HG02642 (cell line): Measurements from ENCODE around the gene CXCR5.

Source experiments
- ATAC-seq: cut with Tn5 transposase; IDR thresholded peaks from one replicate; pipeline ENCODE4 v1.9.1; 2021; ENCODE audit warnings: mild to moderate bottlenecking; ENCODE audit not compliant: unreplicated experiment, poor library complexity

CXCR5 gene

DNA sequence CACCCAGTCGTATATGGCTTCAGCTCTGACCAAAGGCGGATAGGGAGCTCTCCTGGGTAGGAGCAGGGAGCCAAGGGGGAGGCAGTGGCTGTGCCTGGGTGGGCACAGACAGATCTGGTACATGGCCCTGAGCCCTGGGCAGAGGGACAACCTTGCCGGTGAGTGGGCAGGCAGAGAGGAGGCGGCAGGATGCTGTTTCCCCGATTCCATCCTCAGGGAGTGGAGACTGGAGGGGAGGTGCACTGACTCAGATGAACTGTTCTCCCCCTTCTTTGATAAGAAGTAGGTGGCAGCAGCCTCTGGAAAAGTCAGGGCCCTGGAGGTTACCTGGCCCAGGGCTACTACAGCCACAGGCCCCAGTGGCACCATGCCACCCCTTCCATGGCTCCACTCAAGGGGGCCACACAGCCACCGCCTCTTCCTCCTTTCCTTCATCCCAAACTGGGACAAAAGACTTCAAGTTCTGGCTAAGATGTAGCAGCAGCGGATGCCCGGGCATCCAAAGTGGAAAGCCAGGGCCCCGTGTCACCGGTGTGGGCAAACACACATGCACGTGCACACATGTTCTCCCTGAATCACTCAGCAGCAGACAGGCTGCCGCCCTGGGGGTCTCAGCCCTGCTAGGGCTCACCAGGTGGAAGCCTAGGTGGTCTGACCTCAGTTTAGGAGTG lies 13.4 kb downstream of the CXCR5 start:
- no peak for ATAC-seq

DNA sequence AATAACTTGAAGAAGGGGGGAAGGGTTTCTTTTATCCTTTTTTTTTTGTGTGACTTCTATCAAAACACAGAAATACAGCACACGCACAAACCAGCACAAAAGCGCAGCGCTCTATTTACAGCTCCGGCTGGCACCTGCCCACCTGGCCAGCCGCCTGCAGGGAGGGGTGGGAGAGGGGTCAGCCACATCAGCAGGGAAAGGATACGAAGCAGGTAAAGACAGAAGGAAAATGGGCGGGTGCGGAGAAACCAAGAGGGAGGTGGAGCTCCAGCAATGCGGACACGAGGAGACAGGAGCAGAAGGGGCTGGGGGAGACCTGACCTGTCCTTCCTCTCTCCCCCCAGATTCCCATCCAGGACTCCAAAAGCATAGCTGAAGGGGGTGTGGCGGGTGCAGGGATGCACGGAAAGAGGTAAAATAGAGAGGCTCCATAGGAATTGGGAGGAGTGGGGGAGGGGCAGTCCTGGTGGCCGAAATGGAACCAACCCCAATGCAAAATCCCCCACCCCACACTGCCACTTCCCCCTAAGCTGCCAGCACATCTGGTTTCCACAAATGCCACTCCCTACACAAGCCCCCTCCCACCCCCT lies 14.1 kb downstream of the CXCR5 start:
- ATAC-seq: no peak

DNA sequence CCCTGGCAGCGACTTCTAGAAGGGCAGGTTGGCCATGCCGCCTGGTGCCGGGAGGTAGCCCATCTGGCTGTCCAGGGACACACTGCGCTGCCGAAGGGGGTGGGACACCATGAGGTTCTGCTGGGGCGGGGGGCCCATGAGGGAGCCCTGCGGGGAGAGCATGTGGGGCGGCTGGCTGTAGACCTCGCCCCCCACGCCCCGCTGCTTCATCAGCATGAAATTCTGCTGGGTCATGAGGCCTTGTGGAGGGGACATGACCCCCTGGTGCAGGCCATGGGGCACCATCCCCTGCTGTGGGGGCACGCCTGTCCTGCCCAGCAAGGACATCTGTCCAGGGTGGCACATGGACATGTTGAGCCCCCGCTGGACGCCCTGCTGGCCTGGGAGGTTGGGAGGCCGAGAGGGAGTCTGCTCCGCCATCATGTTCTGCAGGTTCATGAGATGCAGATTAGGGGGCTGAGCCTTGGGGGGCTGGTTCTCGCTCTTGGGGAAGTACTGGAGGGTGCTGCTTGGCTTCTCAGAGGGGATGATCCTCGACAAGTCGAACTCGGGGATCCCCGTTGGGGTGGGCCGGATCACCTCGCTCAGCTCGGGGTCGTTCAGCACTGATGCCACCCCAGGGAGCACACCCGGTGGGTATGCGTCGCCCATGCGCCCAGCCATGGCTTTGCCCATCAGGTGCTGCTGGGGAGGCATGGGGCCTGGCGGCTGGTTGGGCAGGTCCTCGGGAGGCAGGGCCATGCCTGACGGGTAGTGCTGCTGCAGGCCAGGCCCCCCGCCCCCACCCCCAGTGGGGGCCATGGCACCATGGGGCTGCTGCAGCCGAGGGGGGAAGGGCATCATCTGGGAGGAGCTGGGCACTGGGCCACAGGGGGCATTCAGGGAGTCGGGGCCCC lies 15.0 kb downstream of the CXCR5 start:
- ATAC-seq: no peak

DNA sequence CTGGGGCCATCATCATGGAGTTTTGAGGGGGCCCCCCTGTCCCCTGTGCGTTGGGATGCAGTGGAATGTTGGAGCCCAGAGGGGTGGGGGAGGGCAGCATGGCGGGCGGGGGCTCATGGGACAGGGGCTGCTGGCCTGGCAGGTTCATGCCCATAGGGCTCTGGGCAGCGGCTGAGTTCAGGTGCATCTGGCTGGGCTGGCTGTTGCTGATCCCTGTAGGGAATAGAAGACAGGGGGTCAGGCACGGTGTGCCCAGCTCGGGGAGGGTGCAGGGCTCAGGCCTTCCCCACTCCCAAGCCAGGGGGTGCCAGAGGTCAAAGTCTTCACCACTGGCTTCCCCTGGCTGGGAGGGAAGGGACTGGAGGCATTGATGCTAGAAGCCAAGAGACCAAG lies 15.6 kb downstream of the CXCR5 start:
- no peak for ATAC-seq

DNA sequence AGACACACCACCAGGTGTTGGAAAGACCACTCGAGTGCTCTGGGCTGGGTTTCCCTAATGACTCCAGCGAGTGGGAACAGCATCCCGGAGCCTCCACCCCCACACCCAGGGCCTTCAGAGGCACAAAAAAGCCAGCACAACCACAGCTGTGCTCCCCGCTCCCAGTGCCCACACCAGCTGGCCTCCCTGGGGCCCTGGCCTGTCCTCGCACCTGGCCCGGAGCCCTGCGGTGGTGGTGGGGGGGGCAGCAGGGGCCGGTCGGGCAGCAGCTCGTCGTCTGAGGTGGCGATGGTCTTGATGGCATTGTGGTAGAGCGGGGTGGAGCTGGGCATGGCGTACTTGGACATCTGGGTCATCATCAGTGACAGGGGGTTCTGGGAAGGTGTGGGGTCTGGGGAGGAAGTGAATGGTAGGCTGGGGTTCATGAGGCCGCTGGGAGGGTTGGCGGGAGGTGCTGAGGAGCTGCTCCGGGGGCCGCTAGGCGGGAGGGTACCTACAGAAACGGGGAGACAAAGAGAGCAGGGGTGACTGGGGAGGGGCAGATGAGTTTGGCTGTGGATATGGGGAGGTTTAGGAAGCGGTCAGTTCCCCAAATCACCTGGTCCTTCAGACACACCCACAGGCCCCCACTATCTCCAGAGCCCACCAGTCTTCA lies 16.1 kb downstream of the CXCR5 start:
- ATAC-seq: no peak

DNA sequence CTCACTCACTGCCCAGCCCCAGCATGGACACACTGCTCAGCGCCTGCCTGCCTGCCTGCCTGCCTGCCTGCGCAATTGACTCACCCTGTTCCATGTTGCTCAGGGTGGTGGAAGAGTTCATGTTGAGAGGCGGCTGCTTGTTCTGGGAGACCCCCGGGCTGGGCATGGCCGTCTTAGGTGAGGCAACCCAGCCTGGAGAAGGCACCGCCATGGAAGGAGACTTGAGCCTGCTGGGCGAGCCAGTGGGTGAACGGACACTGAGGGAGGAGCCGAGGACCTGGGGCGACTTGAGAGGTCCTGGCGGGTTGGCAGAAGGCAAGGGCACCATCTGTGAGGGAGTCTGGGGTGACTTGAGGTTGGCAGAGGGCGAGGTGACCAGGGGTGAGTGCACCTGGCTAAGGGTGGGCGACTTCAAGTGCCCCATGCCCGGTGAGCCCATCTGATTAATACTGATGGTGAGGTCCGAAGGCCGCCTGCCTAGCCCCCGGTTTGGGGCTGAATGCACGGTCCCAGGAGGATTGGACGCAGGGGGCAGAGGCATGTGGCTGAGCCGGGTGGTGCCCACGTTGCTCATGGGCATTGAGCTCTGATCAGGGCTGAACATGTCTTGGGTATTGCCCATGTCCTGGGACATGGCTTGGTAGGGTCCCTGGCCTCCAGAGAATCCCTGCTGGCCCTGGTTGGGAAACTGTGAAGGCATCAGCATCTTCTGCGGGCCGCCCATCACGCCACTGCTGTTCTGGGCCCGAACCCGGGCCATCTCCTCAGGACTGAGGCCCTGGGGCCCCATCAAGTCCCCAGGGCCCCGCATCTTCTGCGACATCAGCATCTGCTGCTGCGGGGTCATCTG lies 17.1 kb downstream of the CXCR5 start:
- no peak for ATAC-seq

DNA sequence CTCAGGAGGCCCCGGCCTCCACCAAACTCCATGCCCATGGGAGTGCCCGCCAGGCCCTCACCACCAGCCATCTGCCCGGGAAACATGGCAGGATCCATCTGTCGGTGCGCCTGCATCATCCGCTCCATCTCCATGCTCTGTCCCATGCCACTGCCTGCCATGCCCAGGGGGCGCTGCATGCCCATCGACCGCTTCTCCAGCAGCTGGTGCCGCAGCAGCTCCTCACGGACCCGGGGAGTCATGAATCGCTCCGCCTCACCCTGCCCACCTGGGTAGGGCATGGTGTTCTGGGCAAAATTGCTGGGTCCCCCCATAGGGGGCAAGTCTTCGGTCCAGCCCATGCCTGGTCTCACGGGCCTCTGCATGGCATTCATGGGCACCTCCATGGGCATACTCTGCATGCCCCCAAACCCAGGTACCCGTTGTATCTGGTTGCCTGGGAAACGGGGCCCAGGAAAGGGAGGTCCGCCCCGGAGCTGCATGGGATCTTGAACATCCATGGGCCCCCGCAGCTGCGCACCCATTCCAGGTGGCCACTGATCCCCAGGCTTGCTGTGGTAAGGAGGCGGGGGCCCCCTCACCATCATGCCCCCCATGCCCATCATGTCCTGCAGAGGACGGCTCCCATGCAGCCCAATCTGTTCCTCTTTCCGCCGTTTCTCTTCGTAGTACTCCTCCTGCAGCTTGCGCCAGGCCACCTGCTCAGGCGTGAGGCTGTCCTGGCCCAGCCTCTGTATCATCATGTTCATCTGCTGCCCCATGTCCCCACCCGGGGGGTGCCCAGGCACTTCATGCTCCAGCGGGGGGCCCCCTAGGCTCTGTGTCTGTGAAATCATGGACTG lies 18.0 kb downstream of the CXCR5 start:
- no peak for ATAC-seq

DNA sequence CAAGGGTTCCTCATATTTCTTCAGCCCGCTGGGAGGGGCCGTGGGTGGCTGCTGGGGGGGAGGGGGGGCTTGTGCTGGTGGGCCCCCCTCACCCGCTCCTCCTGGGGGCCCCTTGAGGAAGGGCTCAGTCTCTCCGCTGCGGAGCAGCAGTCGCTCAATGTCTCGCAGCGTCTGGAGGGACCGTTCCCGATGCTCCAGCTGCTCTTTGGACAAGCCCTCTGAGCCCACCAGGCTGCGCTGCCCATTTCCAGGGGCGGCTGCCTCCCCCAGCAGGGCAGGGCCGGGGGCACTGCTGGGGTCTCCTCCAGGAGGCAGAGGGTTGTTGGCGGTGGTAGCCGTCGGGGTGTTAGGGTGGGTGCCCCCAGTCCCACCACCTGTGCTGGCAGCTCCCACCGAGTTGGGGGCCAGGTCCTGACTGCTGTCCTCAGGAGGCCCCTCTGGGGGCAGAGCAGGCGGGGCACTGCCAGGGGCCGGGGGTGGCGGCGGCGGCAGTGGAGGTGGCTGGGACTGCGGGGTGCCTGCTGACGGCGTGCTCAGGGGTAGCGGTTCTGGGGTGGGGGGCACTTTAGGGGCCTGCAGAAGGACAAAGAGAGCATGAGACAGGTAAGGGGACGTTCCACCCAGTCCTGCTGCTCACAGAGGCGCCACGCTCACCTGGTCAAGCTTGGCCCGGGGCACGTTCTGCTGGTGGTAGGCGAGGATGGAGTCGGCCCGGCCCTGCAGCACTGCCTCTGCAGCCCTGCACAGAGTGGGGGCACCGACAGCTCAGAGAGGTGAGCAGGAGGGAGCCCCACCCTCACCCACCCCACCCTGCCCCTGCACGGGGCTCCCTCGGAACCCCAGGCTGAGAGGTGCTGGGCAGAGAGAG lies 18.9 kb downstream of the CXCR5 start:
- no peak for ATAC-seq

DNA sequence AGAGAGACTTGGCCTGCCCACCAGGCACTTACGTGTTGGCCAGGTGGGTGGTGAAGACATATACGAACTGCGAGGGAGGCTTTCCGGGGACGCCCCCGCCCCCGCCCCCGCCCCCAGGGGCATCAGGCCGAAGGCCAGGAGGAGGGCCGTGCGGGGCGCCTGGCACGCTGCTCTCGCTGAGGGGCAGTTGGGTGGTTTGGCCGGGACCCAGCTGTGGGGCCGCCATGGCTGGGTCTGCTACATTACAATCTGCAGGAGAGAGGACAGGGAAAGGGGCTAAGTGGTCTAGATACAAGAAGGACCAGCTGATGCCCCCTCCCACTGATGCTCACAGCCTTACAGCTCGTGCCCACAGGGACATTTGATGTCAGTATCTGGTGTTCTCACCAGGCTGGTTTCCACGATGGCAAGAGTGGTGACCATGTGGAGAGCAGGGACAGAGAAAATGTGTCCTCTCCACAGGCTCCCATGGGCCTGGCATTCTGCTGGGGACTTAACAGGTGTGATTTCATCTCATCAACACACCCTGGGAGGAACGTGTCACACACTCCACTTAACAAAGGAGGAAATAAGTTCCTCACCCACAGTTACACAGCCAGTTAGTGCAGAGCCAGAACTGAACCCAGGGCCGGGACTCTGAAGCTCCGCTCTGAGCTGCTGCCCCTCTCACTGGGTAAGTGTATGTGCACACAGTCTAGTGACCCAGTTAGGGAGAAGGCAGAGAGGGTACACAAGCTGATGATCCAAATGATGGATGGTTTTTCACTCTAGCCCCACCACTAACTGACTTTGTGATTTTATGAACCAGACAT lies 19.7 kb downstream of the CXCR5 start:
- ATAC-seq: no peak

DNA sequence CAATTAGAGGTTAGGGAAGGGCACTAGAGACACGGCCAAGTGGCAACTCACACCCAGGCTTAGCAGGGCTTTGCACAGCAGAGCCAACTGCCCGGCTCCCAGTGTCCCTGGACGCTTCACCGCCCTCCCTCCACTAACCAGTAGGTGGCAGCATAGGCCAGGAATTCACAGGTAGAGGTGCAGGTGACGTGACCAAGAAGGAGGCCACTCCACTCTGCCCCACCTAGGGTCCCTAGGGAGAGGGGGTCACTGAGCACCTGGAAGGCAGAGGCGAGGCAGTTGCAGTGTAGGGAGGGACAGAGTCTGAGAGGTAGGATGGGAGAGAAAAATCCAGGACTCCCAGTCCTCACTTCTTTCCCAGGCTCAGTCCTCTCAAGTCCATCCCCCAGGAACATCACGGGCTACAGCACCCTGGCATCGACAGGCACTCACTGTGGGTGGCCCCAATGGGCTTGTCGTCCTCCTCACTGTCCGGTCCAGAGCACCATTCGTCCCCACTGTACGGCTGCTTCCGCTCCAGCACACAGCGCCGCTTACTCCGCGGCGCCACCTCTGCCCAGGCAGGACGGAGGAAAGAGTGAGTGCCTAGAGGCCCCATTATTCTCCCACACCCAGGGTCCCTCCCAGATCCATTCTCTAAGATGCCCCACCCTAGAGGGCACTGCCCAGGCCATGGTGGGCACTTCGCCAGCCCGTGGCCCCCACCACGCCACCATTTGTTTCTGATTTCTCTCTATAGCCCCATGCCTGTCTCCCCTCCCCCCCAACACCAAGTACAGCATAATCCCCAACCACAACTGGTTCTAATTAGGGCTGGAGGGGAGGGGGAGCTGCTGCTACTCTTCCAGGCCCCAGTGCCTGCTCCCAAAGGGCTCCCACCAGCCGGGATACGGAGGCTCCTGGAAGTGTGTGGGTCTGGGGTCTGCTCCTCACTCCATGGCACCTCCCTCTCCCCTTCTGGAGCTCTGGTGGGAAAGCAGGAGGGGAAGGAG lies 23.7 kb downstream of the CXCR5 start:
- peak; percentile 75 for ATAC-seq

DNA sequence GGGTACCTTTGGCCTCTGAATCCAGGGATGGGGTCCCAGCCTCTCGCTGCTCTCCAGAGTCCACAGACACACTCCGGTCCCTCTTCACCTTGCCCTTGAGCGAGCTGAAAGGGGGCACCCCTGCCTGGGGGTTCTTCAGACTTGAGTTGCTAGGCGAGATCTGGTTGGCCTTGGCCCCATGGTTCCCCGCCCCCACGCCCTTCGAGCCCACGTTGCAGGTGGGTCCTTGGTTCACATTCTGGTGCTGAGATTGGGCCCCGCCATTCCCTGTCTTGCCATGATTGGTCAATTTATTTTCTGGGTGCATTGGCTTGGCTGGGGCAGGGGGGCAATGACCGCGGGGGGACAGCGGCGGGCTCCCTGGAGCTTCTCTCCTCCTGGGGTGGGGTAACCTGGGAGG lies 24.6 kb downstream of the CXCR5 start:
- ATAC-seq: no peak

DNA sequence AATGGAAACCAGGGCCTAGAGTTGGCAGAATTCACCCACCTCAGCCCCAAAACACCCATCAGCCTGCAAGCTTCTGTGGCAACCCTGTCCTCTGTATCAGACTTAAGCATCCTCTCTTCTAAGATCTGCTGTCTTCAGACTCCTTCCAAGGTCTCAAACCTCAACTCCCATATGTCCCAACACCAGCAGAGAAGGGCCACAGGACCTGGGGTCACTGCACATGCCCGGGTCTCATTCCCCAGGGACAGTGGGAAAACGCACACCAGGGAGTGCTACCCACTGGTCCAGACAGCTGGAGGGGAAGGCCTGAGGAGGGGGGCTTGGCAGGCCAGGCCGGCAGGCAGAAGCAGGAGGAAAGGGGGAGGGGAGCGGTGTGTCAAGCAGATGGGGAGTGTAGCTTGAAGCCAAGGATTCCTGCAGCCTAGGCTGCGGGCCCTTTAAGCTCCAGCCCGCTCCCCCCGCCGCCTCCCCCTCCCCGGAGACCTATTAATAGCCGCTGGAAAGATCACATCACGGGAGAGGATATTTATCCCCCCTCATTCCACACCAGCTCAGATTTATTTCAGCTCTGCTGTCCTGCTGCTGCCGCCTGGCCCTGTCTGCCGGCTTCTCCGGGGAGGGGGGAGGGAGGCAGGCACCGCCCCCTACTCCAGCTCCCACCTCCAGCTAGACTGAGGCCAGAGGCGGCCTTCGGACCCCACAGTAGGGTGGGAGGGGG lies 25.4 kb downstream of the CXCR5 start:
- no peak for ATAC-seq

DNA sequence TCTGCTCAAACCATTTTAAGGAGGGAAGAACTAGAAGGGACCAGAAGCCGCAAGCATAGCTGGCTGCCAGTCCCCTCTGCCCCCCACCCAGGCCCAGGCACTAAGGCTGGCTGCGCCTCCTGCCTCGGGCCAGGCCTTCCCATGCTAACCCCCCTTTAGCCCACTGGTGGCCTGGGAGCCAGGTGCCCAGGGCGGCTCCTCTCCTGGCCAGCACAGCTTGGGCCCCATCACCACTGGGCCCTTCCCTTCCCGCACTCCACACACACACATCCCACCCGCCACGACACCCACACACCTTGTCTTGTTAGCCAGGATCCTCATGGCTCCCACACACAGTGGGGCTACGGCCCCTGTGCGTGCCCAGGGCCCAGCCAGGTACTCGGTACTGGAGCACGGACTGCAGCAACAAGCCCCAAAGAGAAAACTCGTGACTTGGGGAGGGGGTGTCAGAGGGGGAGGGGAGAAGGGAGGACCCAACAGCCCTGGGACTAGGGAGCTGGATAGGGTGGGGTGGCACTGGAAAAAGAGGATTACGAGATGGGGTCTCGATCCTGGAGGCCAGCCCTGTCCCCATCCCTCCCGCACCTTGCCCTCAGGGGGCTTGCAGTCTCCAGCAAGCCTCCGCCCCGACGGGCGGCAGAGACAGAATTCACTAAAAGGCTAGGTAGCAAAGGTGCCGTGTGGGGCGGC lies 26.1 kb downstream of the CXCR5 start:
- ATAC-seq: no peak

DNA sequence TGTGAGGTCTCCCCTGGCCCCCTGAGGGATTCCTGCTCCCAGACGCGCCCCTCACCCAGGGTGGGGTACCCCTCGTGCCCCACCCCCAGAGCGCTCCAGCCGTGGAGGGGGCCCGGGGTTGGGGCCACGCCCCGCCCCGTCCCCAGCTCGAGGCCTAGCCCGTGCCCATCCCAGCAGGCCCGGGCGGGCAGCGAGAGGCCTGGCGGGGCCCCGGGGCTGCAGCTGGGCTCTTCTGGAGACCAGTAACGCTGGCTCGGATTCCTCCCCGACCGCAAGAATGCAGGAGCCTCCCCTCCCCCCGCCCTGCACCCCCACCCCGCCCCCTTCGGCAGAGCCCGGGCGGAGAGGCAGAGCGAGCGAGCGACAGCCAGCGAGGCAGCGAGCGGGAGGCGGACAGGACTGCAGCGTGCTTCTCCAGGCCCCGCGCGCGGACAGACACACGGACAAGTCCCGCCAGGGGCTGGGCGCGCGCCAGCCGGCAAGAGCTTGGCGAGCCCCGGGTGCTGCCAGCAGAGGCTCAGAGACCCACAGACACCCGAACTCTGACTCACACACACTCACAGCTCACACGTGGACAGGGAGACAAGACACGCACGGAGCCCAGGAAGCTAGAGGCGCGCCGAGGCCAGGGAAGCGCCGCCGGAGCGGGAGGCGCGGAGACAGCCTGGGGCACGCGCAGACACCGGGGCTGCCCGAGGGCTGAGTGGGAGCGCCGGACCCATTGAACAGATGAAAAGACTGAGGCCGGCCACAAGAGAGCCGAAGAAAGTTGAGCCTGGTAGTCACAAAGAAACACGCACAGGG lies 26.8 kb downstream of the CXCR5 start:
- no peak for ATAC-seq
